ENCODE data around the gene C6orf118. TPM values are rescaled to one million over a fixed set of nuclear protein-coding genes. Genes with fewer than 3 reads are reported as not detected.

Gene C6orf118
- total RNA-seq, 1 experiment from 2014 or later = not detected

GRCh38 chr6:165243801-165244200 lies 65.6 kb downstream of the C6orf118 start:
- WGBS (ENCODE audit: extremely low coverage, insufficient read length, low lambda C conversion rate) = no CpG with 5 or more reads among the region's 5 CpGs
- Histone ChIP-seq H3K4ac (ENCODE audit: low read depth, low read length) (no peak overlapping the region), H2BK12ac (ENCODE audit: insufficient read length, low read depth, low read length) (no peak overlapping the region), H3K9me3 (ENCODE audit: control insufficient read depth, low read depth, low read length) (no peaks in the 10 kb centered on the region), H3K27me3 (ENCODE audit: insufficient read depth, low read length) (no peaks in the 10 kb centered on the region), H3K9ac (ENCODE audit: extremely low read depth, insufficient read length, low read length) (no peak overlapping the region), H3K79me2 (ENCODE audit: insufficient read depth, low read length) (no peaks in the 10 kb centered on the region), H2BK5ac (ENCODE audit: insufficient read length, low read length) (no peak overlapping the region), H4K91ac (ENCODE audit: insufficient read length, low read depth, low read length) (no peak overlapping the region), H3K14ac (ENCODE audit: insufficient read depth, low read length) (no peak overlapping the region), H3K4me1 (ENCODE audit: insufficient read depth, low read length) (no peaks in the 10 kb centered on the region), H3K23ac (ENCODE audit: insufficient read length, low read depth, low read length) (no peak overlapping the region), H3K27ac (ENCODE audit: insufficient read length, low read depth, low read length) (no peak overlapping the region), H4K5ac (ENCODE audit: insufficient read length, low read depth, low read length) (no peak overlapping the region), H3K18ac (ENCODE audit: insufficient read length, low read depth, low read length) (no peak overlapping the region), H3K79me1 (ENCODE audit: insufficient read depth, low read depth, low read length, poor library complexity, severe bottlenecking) (no peaks in the 10 kb centered on the region), H3K56ac (ENCODE audit: insufficient read length, low read depth, low read length) (no peak overlapping the region), H2BK15ac (ENCODE audit: low read depth, low read length) (no peak overlapping the region), H3T11ph (ENCODE audit: low read length) (no peak overlapping the region), H3K23me2 (ENCODE audit: insufficient read length, low read depth, low read length, poor library complexity, severe bottlenecking) (no peaks in the 10 kb centered on the region), H2BK120ac (ENCODE audit: low read depth, low read length, poor library complexity, severe bottlenecking) (no peak overlapping the region), H4K20me1 (ENCODE audit: control insufficient read depth, insufficient read depth, insufficient read length) (no peaks in the 10 kb centered on the region), H4K8ac (replicated peaks; ENCODE audit: insufficient read length, low read depth, low read length) (no peak overlapping the region), H2AFZ (ENCODE audit: low read length) (no peak overlapping the region), H3K4me2 (ENCODE audit: insufficient read depth, insufficient read length, low read length) (no peak overlapping the region), H2BK20ac (ENCODE audit: low read depth, low read length, poor library complexity, severe bottlenecking) (no peak overlapping the region), H2AK5ac (ENCODE audit: insufficient read length, low read length) (no peak overlapping the region)
- Mint-ChIP-seq H3K4me1 (peaks cover 13% of the 10 kb centered on the region in 2 experiments), H3K9me3 (peaks cover 0 to 6% of the 10 kb centered on the region in 2 experiments; a peak in 2 of 5 replicates), H3K27me3 (ENCODE audit: low read depth) (no peaks in the 10 kb centered on the region), H3K36me3 (ENCODE audit: insufficient read depth in 1 of 3, low read depth in 3 of 3) (no peaks in the 10 kb centered on the region; a peak in 1 of 7 replicates), H3K27ac (no peak overlapping the region), H3K4me3 (no peak overlapping the region)
- TF ChIP-seq CTCF (conservative IDR thresholded peaks at IDR 0.05) = no peak
- DNase-seq = no peak

All from H9 (cell line).